Hematopoietic multipotent progenitor cell (in vitro differentiated cells): ENCODE data around the gene LSAMP. TPM values are rescaled to one million over a fixed set of nuclear protein-coding genes. Genes with fewer than 3 reads are reported as not detected.

Experiments
- DNase-seq, 3 donors: peaks; one replicate each; pipeline ENCODE4 v3.0.0-alpha.2; 2011 to 2015; ENCODE audit warnings: low read depth in 2 of 3, low spot score in 2 of 3
- total RNA-seq: library from RNA; depleted of rRNA; stranded (reverse); fragments of >200 nt; gene quantifications from one replicate; pipeline ENCODE4 v1.2.3, GENCODE V29; 2012

The LSAMP gene
- total RNA-seq, 1 donor, result 0.27 TPM

- DNase-seq, result no peak
Observed at GRCh38 chr3:116034086-116034485, 411.2 kb downstream of the LSAMP start.

- DNase-seq, result no peak
Observed at GRCh38 chr3:116033516-116033915, 411.8 kb downstream of the LSAMP start.

DNA sequence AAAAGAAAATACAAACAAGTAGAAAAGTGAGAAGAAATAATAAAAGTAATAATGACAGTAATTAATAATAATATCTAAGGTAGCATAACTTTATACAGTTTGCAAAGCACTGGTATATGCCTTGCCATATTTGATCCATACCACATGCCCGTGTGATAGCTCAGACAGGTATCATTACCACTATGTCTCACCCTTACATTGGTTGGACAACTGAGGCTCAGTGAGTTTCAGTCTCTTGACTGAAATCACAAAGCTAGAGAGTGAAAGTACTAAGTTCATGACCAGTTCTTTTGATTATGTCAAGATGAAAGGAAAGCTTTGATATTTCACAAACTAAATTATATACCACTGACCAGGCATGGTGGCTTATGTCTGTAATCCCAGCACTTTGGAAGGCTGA is 413.1 kb downstream of the LSAMP start:
- DNase-seq, result no peak

DNA sequence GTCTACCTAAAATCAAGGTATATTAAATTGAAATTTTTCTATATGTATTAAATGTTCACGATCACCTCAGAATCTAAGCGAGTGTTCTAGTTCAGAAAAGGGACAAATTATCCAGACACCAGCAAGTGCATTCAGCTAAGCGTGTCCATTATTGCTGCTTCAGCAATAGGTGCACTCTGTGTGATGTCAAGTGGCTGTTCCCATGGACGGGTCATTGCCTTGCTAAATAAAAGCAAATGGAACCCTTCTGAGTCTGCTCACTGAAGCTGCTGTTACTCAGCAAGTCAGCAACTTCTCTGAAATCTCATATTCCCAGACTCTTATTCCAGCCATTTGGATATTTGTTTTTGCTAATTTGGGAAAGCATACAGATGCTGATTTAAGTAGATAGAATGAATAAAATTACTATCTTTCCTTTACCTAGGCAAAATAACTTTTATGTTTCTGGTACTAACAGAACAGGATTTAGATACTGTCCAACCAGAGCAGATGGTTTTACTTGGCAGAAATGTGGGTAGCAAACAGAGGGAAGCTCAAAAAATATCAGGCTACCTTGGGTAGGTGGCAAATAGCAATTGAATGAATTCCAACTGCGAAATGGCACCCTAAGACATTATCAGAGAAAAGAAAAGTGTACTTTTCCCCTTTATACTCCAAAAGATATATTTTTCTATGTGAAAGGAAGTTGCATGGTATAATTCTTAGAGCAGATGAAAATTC is 415.0 kb downstream of the LSAMP start:
- no peak for DNase-seq

DNA sequence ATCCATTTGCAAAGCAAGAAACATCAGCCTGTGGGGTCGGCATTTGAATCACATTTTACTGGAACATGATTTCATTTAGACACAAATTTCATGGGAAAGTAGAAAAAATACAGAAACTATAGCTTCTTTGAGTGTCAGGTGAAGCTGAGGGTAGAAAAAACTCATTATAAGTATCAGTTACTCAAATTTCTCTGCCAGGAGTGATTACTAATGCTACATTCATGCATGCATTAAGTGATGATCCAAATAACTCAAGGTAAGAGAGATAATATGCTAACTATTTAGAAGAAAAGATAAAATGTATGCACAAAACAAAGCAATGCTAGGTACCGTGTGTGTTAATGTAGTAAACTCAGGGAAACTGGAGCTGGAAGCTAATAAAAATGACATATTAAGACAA is 416.0 kb downstream of the LSAMP start:
- no peak for DNase-seq

DNA sequence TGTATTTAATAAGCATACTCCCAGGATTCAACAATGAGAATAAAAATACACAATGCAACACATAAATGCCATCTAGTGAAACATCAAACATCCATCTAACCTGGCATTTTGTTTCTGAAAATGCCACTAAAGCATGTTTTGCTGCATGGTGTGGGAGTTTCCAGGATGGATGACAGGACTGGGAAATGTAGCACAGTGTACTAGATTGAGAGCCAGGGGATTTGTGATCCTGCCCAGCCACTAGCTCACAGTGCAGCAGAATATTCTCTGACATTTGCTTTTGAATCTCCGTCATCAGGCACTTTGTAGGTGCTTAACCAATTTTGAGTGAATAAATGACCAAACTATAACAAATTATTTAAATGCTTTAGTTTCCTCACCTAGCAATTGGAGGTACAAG is 417.1 kb downstream of the LSAMP start:
- no peak for DNase-seq

GRCh38 chr3:116020989-116021388 is 424.3 kb downstream of the LSAMP start:
- no peak for DNase-seq

- DNase-seq, result no peak
Observed at GRCh38 chr3:116020495-116020894, 424.8 kb downstream of the LSAMP start.

DNA sequence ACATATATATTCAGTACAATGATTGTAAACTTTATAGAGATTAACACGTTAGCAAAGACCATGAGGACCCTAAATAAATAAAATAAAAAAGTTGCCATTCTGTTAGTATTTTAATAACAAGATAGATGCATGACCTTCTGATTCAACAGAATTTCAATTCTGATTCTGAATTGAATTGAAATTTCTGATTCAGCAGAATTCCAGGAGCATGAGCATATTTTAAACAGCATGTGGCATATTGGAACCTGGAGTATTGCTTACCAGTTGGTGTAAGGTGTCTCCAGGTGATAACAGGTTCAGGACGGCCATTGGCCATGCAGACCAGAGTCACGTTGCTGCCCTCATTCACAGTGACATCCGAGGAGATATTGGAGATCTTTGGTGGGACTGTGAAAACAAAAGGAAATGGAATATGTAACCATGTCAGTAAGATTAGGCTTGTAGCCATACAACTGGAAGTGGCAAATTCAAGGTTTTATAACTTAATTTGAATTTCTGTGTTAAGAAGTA is 426.0 kb downstream of the LSAMP start:
- no peak for DNase-seq

GRCh38 chr3:116018646-116019045 is 426.6 kb downstream of the LSAMP start:
- DNase-seq, result no peak

- no peak for DNase-seq
Observed at GRCh38 chr3:116015931-116016330, 429.4 kb downstream of the LSAMP start.

- DNase-seq, result no peak
Observed at GRCh38 chr3:116007000-116007399, 438.3 kb downstream of the LSAMP start.

- DNase-seq, result no peak
Observed at GRCh38 chr3:116005404-116005803, 439.9 kb downstream of the LSAMP start.

- DNase-seq, result no peak
Observed at GRCh38 chr3:116002235-116002634, 443.1 kb downstream of the LSAMP start.

GRCh38 chr3:116001151-116001621 is 444.1 kb downstream of the LSAMP start:
- DNase-seq, result no peak

- no peak for DNase-seq
Observed at GRCh38 chr3:116000311-116000710, 445.0 kb downstream of the LSAMP start.

GRCh38 chr3:115999613-116000012 is 445.7 kb downstream of the LSAMP start:
- no peak for DNase-seq

GRCh38 chr3:115999001-115999585 is 446.2 kb downstream of the LSAMP start:
- no peak for DNase-seq

DNA sequence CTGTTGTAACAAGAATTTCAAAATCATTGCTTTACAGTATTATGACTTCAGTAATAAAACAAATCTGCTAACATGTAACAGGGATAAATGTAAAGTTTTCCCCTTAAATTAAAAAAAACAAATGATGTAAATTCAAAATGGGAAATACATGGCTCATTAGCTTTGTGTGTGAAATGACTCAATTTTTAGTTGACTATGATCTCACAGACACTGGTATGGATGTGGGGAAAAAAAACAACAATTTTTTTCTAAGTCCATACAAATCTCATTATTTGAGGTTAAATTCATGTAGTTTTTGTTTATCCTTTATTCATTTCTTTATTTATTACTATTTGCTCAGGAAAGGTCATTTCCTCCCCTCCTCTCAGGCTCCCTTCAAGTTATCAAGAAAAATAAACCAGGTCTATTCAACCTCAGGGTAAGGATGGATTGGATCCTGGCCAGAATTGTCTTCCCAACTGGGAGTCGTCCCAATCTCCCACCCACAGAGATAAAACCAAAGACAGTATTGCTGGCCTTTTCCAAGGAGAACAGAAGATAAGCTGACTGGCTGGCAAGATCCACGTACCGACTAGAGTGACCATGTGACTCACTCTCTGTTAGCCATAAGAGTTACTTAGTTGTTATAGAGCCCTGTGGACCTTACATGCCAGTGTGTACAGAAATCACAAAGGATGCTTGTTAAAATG is 448.7 kb downstream of the LSAMP start:
- no peak for DNase-seq

DNA sequence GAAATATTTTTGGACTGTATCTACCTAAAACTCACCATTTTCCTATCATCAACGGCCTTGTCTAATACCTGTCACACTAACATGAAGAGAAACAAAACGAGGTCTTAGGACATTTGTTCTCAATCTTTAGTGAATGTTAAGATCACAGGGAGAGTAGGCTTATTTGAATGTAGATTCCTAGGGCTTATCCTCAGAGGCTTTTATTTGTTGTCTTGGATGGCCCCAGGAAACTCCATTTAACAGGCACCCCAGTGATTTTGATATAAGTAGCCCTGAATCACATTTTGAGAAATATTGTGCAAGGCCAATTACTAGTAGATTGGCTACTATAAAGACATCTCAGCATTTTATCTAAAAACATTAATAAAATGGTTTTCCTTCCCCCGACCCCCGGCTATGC is 454.6 kb downstream of the LSAMP start:
- DNase-seq, result no peak

- DNase-seq, result no peak
Observed at GRCh38 chr3:115989684-115990421, 455.4 kb downstream of the LSAMP start.
